Gastroesophageal sphincter (tissue), 3 donors: ENCODE results near the gene DIAPH3.

ENCODE experiments used
- POLR2A ChIP-seq, 2 donors: fragments of 450-650 bp; IDR thresholded peaks; one replicate each; pipeline ENCODE4 v1.6.1; 2017; ENCODE audit warnings: antibody characterized with exemption in 2 of 2, mild to moderate bottlenecking in 2 of 2, moderate library complexity in 1 of 2
- TF ChIP-seq, protein P1 (sequence below), 4 experiments: fragments of 200-600 bp in 2 of 4; fragments of 450-650 bp in 2 of 4; sonication (generic) in 1 of 4; IDR thresholded peaks; one replicate each; pipeline ENCODE4 v1.5.1; 2017 to 2019; ENCODE audit warnings: antibody characterized with exemption in 4 of 4, mild to moderate bottlenecking in 2 of 4, moderate library complexity in 2 of 4

DNA sequence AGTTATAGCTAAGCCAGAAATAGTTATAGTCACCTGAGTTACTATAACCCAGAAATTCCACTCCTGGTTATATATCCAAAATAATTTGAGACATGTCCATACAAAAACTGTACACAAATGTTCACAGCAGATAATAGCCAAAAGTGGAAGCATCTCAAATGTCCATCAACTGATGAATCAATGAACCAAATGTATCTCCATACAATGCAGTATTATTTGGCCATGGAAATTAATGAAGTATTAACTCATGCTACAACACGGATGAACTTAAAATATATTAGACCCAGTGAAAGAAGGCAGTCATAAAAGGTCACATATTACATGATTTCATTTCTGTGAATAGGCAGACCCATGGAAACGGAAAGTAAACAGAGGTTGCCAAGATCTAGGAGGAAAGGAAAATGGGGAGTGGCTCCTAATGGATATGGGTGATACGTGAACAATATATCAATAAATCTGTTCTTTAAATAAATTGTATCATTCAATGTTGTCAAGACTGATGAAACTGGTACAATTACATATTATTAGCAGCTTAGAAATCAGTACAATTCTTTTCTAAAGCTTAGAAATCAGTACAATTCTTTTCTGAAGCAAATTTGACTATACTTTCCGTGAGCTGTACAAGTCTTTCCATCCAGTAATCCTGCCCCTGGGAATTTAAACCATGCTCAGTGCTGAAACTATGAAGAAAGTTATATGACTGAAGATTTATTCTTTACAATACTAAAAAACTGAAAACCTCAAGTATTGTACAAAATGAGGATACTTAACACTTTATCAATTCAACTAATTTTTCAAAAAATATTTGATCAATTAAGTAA, 47.0 kb upstream of the DIAPH3 start:
- TF ChIP-seq POLR2A (IDR thresholded peaks at IDR 0.05): no peak
- TF ChIP-seq, protein P1, sequence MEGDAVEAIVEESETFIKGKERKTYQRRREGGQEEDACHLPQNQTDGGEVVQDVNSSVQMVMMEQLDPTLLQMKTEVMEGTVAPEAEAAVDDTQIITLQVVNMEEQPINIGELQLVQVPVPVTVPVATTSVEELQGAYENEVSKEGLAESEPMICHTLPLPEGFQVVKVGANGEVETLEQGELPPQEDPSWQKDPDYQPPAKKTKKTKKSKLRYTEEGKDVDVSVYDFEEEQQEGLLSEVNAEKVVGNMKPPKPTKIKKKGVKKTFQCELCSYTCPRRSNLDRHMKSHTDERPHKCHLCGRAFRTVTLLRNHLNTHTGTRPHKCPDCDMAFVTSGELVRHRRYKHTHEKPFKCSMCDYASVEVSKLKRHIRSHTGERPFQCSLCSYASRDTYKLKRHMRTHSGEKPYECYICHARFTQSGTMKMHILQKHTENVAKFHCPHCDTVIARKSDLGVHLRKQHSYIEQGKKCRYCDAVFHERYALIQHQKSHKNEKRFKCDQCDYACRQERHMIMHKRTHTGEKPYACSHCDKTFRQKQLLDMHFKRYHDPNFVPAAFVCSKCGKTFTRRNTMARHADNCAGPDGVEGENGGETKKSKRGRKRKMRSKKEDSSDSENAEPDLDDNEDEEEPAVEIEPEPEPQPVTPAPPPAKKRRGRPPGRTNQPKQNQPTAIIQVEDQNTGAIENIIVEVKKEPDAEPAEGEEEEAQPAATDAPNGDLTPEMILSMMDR (IDR thresholded peaks at IDR 0.05): no peak
